ENCODE measurements around the gene SMYD3. TPM values are rescaled to one million over a fixed set of nuclear protein-coding genes. Genes with fewer than 3 reads are reported as not detected.

Gene SMYD3
- total RNA-seq, 1 experiment from 2014 or later, result 17.4 TPM

- POLR2A ChIA-PET, result no interaction called here
- Histone ChIP-seq H3K27me3 (ENCODE audit: control insufficient read depth, insufficient read depth, low read length) (no peaks in the 10 kb centered on the region), H3K4me3 (ENCODE audit: low read depth in 2 of 2, low read length in 2 of 2) (no peak overlapping the region), H3K27ac (ENCODE audit: low read length) (no peak overlapping the region), H3K9me3 (ENCODE audit: control insufficient read depth, insufficient read depth, low read depth, low read length) (no peaks in the 10 kb centered on the region), H3K4me1 (ENCODE audit: control insufficient read depth, insufficient read depth, low read length) (peaks cover 6% of the 10 kb centered on the region), H3K36me3 (ENCODE audit: control insufficient read depth, insufficient read depth, low read length) (peaks cover 4% of the 10 kb centered on the region; the same call in 1 of the 2 replicates)
- TF ChIP-seq SIN3A (IDR thresholded peaks at IDR 0.05; ENCODE audit: borderline replicate concordance, insufficient read depth, low read depth, low read length), result no peak
- no peak for TF ChIP-seq CTCF (IDR thresholded peaks at IDR 0.05)
- TF ChIP-seq TCF7L2 (IDR thresholded peaks at IDR 0.05; ENCODE audit: low read depth, low read length), result no peak
- TF ChIP-seq REST (IDR thresholded peaks at IDR 0.05; ENCODE audit: insufficient read depth in 1 of 2, low read depth in 2 of 2, low read length in 1 of 2), result no peak
- no peak for TF ChIP-seq POLR2AphosphoS5 (IDR thresholded peaks at IDR 0.05; ENCODE audit: low read depth, low read length)
- in situ Hi-C loops (cut with HindIII; ENCODE audit: low pct_unique_long_range_greater_than_20kb, low sequenced_read_pairs), result no loop called here
- BruUV-seq (replicated peaks), result no TSS peak
- ATAC-seq (peak; percentile 27; the same call in 1 of the 2 replicates), DNase-seq (ENCODE audit: low read depth, low spot score) (peak; percentile 77)
- intact Hi-C loops (cut with micrococcal nuclease; ENCODE audit: unreplicated experiment), result loop anchor here (5.0 kb wide), 1 partner anchor 249 kb away; no protein-coding TSS in a partner anchor
- CTCF ChIA-PET, result no interaction called here
Measured at GRCh38 chr1:246503341-246503740, 3.7 kb downstream of the SMYD3 start.

GRCh38 chr1:246497331-246497915 lies 9.7 kb downstream of the SMYD3 start:
- no peak overlapping the region for H3K4me3 ChIP-seq (ENCODE audit: low read depth in 2 of 2, low read length in 2 of 2)
- intact Hi-C loops (cut with micrococcal nuclease; ENCODE audit: unreplicated experiment), result loop anchor here (5.0 kb wide), 1 partner anchor 205 kb away; no protein-coding TSS in a partner anchor
- ChIA-PET CTCF (interaction anchor here (1.3 kb wide), 1 partner anchor 35 kb away, joined by 7 read pairs; no protein-coding TSS in a partner anchor), POLR2A (no interaction called here)
- BruUV-seq (replicated peaks), result no TSS peak
- H3K27me3 ChIP-seq (ENCODE audit: control insufficient read depth, insufficient read depth, low read length), result no peaks in the 10 kb centered on the region
- H3K9me3 ChIP-seq (ENCODE audit: control insufficient read depth, insufficient read depth, low read depth, low read length), result no peaks in the 10 kb centered on the region
- in situ Hi-C loops (cut with HindIII; ENCODE audit: low pct_unique_long_range_greater_than_20kb, low sequenced_read_pairs), result no loop called here
- peak; percentile 52; the same call in 1 of the 2 replicates for ATAC-seq
- no peak for TF ChIP-seq REST (IDR thresholded peaks at IDR 0.05; ENCODE audit: insufficient read depth in 1 of 2, low read depth in 2 of 2, low read length in 1 of 2)
- no peak for TF ChIP-seq TCF7L2 (IDR thresholded peaks at IDR 0.05; ENCODE audit: low read depth, low read length)
- no peak for TF ChIP-seq SIN3A (IDR thresholded peaks at IDR 0.05; ENCODE audit: borderline replicate concordance, insufficient read depth, low read depth, low read length)
- no peak for TF ChIP-seq POLR2AphosphoS5 (IDR thresholded peaks at IDR 0.05; ENCODE audit: low read depth, low read length)
- TF ChIP-seq CTCF (IDR thresholded peaks at IDR 0.05), result peak; percentile 76
- DNase-seq (ENCODE audit: low read depth, low spot score), result peak; percentile 48
- no peak overlapping the region for H3K27ac ChIP-seq (ENCODE audit: low read length)
- no peaks in the 10 kb centered on the region for H3K36me3 ChIP-seq (ENCODE audit: control insufficient read depth, insufficient read depth, low read length)
- no peaks in the 10 kb centered on the region for H3K4me1 ChIP-seq (ENCODE audit: control insufficient read depth, insufficient read depth, low read length)

Data from Panc1 (cell line).